Lung (tissue), 12 donors: ENCODE results near the gene SASH1. TPM values are rescaled to one million over a fixed set of nuclear protein-coding genes. Genes with fewer than 3 reads are reported as not detected.
A peak's percentile ranks its signal among the peaks of the same experiment; 100 is the strongest.

Source experiments
- ATAC-seq: fragments of 200-7000 bp; cut with Tn5 transposase; one replicate; pipeline ENCODE4 v1.9.1; 2020; ENCODE audit warnings: moderate number of reproducible peaks; ENCODE audit not compliant: insufficient read depth, low FRiP score
- DNase-seq, 3 donors: peaks; one replicate each; pipeline ENCODE4 v3.0.0-alpha.2; 2013 to 2017
- H3K27ac ChIP-seq, 2 donors: one replicate each; pipeline ENCODE4 v1.5.1; 2013; ENCODE audit warnings: mild to moderate bottlenecking in 2 of 2, moderate library complexity in 2 of 2, control low read depth in 1 of 2, inconsistent platforms in 1 of 2, low read depth in 1 of 2, low read length in 1 of 2
- H3K27me3 ChIP-seq, 3 donors: one replicate each; pipeline ENCODE4 v1.5.1; 2013; ENCODE audit warnings: low read length in 2 of 3; ENCODE audit not compliant: control insufficient read depth in 3 of 3, insufficient read depth in 3 of 3
- H3K36me3 ChIP-seq, 4 donors: one replicate each; pipeline ENCODE4 v1.5.1; 2013; ENCODE audit warnings: low read length in 4 of 4, mild to moderate bottlenecking in 1 of 4, moderate library complexity in 1 of 4; ENCODE audit not compliant: control insufficient read depth in 4 of 4, insufficient read depth in 4 of 4
- H3K4me1 ChIP-seq, 5 donors: one replicate each; pipeline ENCODE4 v1.5.1; 2013; ENCODE audit warnings: low read length in 5 of 5, mild to moderate bottlenecking in 2 of 5, moderate library complexity in 1 of 5; ENCODE audit not compliant: control insufficient read depth in 5 of 5, insufficient read depth in 5 of 5
- H3K4me3 ChIP-seq: one replicate; pipeline ENCODE4 v1.5.1; 2013; ENCODE audit warnings: mild to moderate bottlenecking, control low read depth, moderate library complexity
- H3K9ac ChIP-seq, 2 donors: one replicate each; pipeline ENCODE4 v1.5.1; 2013; ENCODE audit warnings: low read length in 2 of 2, control low read depth in 1 of 2; ENCODE audit not compliant: insufficient read depth in 1 of 2
- H3K9me3 ChIP-seq, 4 donors: one replicate each; pipeline ENCODE4 v1.5.1; 2013; ENCODE audit warnings: low read length in 3 of 4, mild to moderate bottlenecking in 1 of 4, moderate library complexity in 1 of 4; ENCODE audit not compliant: control insufficient read depth in 4 of 4, insufficient read depth in 3 of 4
- CTCF ChIP-seq: IDR thresholded peaks from 2 replicates; pipeline ENCODE4 v1.5.1; 2012; ENCODE audit warnings: mild to moderate bottlenecking; ENCODE audit errors: control extremely low read depth, extremely low read depth
- WGBS, 2 donors: extraction: QIAGEN DNeasy Blood & Tissue Kit; methylation state at CpG; one replicate each; pipeline ENCODE4 v1.1.7; 2013; 5-methylcytosine and 5-hydroxymethylcytosine counted together
- polyA plus RNA-seq, 2 donors: library from polyadenylated mRNA; stranded (reverse); fragments of 200-250 nt; gene quantifications; one replicate each; pipeline ENCODE4 v1.2.1, GENCODE V29; 2013
- total RNA-seq, 2 donors: library from RNA; depleted of rRNA in 1 of 2; stranded (reverse); fragments of >200 nt in 1 of 2; gene quantifications; one replicate each; pipeline ENCODE4 v1.2.1, GENCODE V29; 2014 to 2021
- donor health status: control.
- donor health status: control.
- donor health status: Bipolar disorder and iron deficiency.
- donor health status: healthy.
- donor health status: DM: yes; HTN: yes; CAD: no.

SASH1 gene
- total and polyA plus RNA-seq, 4 donors: 18.8 to 114 (median 42.2) TPM

- Histone ChIP-seq H3K36me3 (peaks cover 8 to 38% (median 24%) of the 10 kb centered on the region in 4 donors), H3K27ac (no peak overlapping the region)
- no peak for ATAC-seq
Observed at GRCh38 chr6:148528292-148528691, 185.7 kb downstream of the SASH1 start.

GRCh38 chr6:148529010-148529409 lies 186.4 kb downstream of the SASH1 start:
- no peaks in the 10 kb centered on the region for H3K27me3 ChIP-seq
- H3K4me3 ChIP-seq: no peak overlapping the region
- H3K9me3 ChIP-seq: no peaks in the 10 kb centered on the region
- TF ChIP-seq CTCF: no peak
- 84 to 95% methylated on average over 13 of the region's 13 CpGs for WGBS, 2 donors
- DNase-seq (no peak), ATAC-seq (no peak)
- H3K4me1 ChIP-seq: peaks cover 0 to 37% (median 7%) of the 10 kb centered on the region in 5 donors
- H3K9ac ChIP-seq: no peak overlapping the region
- H3K27ac ChIP-seq: no peak overlapping the region
- peaks cover 15 to 44% (median 28%) of the 10 kb centered on the region in 4 donors for H3K36me3 ChIP-seq

More at GRCh38 chr6:148528292-148528691, 185.7 kb downstream of the SASH1 start:
- no peak for TF ChIP-seq CTCF
- peak in 2 of 3 donors; percentile 37 to 45 for DNase-seq
- 75 to 83% methylated on average over 5 of the region's 5 CpGs for WGBS, 2 donors
- Histone ChIP-seq H3K4me3 (no peak overlapping the region), H3K9ac (no peak overlapping the region), H3K9me3 (no peaks in the 10 kb centered on the region), H3K4me1 (peaks cover 0 to 37% (median 7%) of the 10 kb centered on the region in 5 donors), H3K27me3 (no peaks in the 10 kb centered on the region)

GRCh38 chr6:148530394-148530953 lies 187.8 kb downstream of the SASH1 start:
- TF ChIP-seq CTCF: no peak
- H3K4me1 ChIP-seq: peaks cover 0 to 25% (median 6%) of the 10 kb centered on the region in 5 donors
- peaks cover 24 to 49% (median 34%) of the 10 kb centered on the region in 4 donors for H3K36me3 ChIP-seq
- H3K9me3 ChIP-seq: no peaks in the 10 kb centered on the region
- H3K27me3 ChIP-seq: no peaks in the 10 kb centered on the region
- H3K9ac ChIP-seq: peak overlapping the region in 1 of 2 donors; percentile 8
- 23 to 40% methylated on average over 8 of the region's 8 CpGs for WGBS, 2 donors
- DNase-seq (peak; percentile 85 to 99 (median 99)), ATAC-seq (peak; percentile 50)
- H3K27ac ChIP-seq: peak overlapping the region in 1 of 2 donors; percentile 41
- H3K4me3 ChIP-seq: no peak overlapping the region

GRCh38 chr6:148530976-148531375 lies 188.3 kb downstream of the SASH1 start:
- DNase-seq (no peak), ATAC-seq (no peak)
- Histone ChIP-seq H3K27ac (no peak overlapping the region), H3K4me3 (no peak overlapping the region), H3K9ac (no peak overlapping the region), H3K9me3 (no peaks in the 10 kb centered on the region), H3K36me3 (peaks cover 21 to 45% (median 37%) of the 10 kb centered on the region in 4 donors), H3K4me1 (peaks cover 0 to 25% (median 6%) of the 10 kb centered on the region in 5 donors), H3K27me3 (no peaks in the 10 kb centered on the region)
- no peak for TF ChIP-seq CTCF
- WGBS, 2 donors: 84 to 86% methylated on average over 4 of the region's 4 CpGs
